Loucy (cell line): ENCODE measurements around the gene PDE4D.
"Not testable (repeated sequence)": the region's sequence is repeated elsewhere in the genome, so short reads cannot be mapped to it uniquely, and the experiment has no call there.

Experiments
- EZH2phosphoT487 ChIP-seq: fragments of 200-600 bp; IDR thresholded peaks from 2 replicates; pipeline ENCODE4 v1.6.1; 2018; ENCODE audit warnings: antibody characterized with exemption, mild to moderate bottlenecking, moderate library complexity, borderline replicate concordance
- TF ChIP-seq, protein P1 (sequence below): fragments of 200-600 bp; sonication (generic); conservative IDR thresholded peaks from 2 replicates; pipeline ENCODE4 v1.5.1; 2014; ENCODE audit warnings: mild to moderate bottlenecking, antibody characterized with exemption, low read length

- TF ChIP-seq, protein P1, sequence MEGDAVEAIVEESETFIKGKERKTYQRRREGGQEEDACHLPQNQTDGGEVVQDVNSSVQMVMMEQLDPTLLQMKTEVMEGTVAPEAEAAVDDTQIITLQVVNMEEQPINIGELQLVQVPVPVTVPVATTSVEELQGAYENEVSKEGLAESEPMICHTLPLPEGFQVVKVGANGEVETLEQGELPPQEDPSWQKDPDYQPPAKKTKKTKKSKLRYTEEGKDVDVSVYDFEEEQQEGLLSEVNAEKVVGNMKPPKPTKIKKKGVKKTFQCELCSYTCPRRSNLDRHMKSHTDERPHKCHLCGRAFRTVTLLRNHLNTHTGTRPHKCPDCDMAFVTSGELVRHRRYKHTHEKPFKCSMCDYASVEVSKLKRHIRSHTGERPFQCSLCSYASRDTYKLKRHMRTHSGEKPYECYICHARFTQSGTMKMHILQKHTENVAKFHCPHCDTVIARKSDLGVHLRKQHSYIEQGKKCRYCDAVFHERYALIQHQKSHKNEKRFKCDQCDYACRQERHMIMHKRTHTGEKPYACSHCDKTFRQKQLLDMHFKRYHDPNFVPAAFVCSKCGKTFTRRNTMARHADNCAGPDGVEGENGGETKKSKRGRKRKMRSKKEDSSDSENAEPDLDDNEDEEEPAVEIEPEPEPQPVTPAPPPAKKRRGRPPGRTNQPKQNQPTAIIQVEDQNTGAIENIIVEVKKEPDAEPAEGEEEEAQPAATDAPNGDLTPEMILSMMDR, result not testable (repeated sequence)
- TF ChIP-seq EZH2phosphoT487, result not testable (repeated sequence)
Measured at GRCh38 chr5:59665832-59666203, 227.7 kb downstream of the PDE4D start.
